IgD-negative memory B cell (primary cell): ENCODE results near the gene COPRS. TPM values are rescaled to one million over a fixed set of nuclear protein-coding genes. Genes with fewer than 3 reads are reported as not detected.

Experiments used
- H3K27ac Mint-ChIP-seq, 3 donors: one replicate each; pipeline ENCODE4 v1.8.0; 2020 to 2022; ENCODE audit warnings: mild to moderate bottlenecking in 3 of 3, mixed read lengths in 3 of 3, moderate library complexity in 1 of 3
- H3K27me3 Mint-ChIP-seq: one replicate; pipeline ENCODE4 v1.8.0; 2021; ENCODE audit warnings: mixed read lengths
- H3K36me3 Mint-ChIP-seq: one replicate; pipeline ENCODE4 v1.8.0; 2020; ENCODE audit warnings: mild to moderate bottlenecking, mixed read lengths
- H3K4me1 Mint-ChIP-seq, 3 donors: one replicate each; pipeline ENCODE4 v1.8.0; 2020 to 2022; ENCODE audit warnings: mixed read lengths in 3 of 3, mild to moderate bottlenecking in 1 of 3
- H3K4me3 Mint-ChIP-seq, 4 donors: one replicate each; pipeline ENCODE4 v1.8.0; 2020 to 2022; ENCODE audit warnings: mild to moderate bottlenecking in 4 of 4, mixed read lengths in 4 of 4, moderate library complexity in 3 of 4
- H3K9me3 Mint-ChIP-seq, 3 donors: one replicate each; pipeline ENCODE4 v1.8.0; 2020 to 2021; ENCODE audit warnings: mixed read lengths in 3 of 3, mild to moderate bottlenecking in 1 of 3
- polyA plus RNA-seq: library from polyadenylated mRNA; unstranded; fragments of 300-500 nt; fragmentation: Illumina TruSeq; gene quantifications from one replicate; pipeline ENCODE4 v1.2.3, GENCODE V29; 2021

The COPRS gene
- 35.4 TPM for polyA plus RNA-seq

GRCh38 chr17:31858642-31859486, at the start of gene COPRS:
COPRS (minus strand) TSS chr17:31859244; CDS start chr17:31859199, 45 bp downstream.
- Mint-ChIP-seq H3K36me3 (peaks cover 3% of the 10 kb centered on the region), H3K4me3 (peak within 1 kb of the TSS; percentile 90 to 96 (median 92)), H3K4me1 (peaks cover 13 to 16% (median 16%) of the 10 kb centered on the region in 3 donors), H3K27me3 (no peaks in the 10 kb centered on the region), H3K9me3 (no peaks in the 10 kb centered on the region), H3K27ac (peak within 1 kb of the TSS; percentile 84 to 95 (median 92))

GRCh38 chr17:31908386-31908785, 49.3 kb upstream of the COPRS start:
- no peak overlapping the region for H3K4me3 Mint-ChIP-seq
- peaks cover 4% of the 10 kb centered on the region for H3K36me3 Mint-ChIP-seq
- H3K4me1 Mint-ChIP-seq = peaks cover 0 to 3% (median 0%) of the 10 kb centered on the region in 3 donors
- no peak overlapping the region for H3K27ac Mint-ChIP-seq
- H3K9me3 Mint-ChIP-seq = peaks cover 0 to 2% (median 0%) of the 10 kb centered on the region in 3 donors
- H3K27me3 Mint-ChIP-seq = peaks cover 16% of the 10 kb centered on the region

GRCh38 chr17:31907342-31907962, 48.4 kb upstream of the COPRS start:
- H3K27ac Mint-ChIP-seq = no peak overlapping the region
- H3K4me3 Mint-ChIP-seq = no peak overlapping the region
- peaks cover 0 to 2% (median 0%) of the 10 kb centered on the region in 3 donors for H3K4me1 Mint-ChIP-seq
- H3K9me3 Mint-ChIP-seq = peaks cover 0 to 2% (median 0%) of the 10 kb centered on the region in 3 donors
- peaks cover 4% of the 10 kb centered on the region for H3K36me3 Mint-ChIP-seq
- H3K27me3 Mint-ChIP-seq = peaks cover 16% of the 10 kb centered on the region

- H3K4me3 Mint-ChIP-seq = peak overlapping the region in 1 of 4 donors; percentile 44
- no peak overlapping the region for H3K27ac Mint-ChIP-seq
- H3K27me3 Mint-ChIP-seq = peaks cover 1% of the 10 kb centered on the region
- H3K9me3 Mint-ChIP-seq = no peaks in the 10 kb centered on the region
- peaks cover 0 to 6% (median 3%) of the 10 kb centered on the region in 3 donors for H3K4me1 Mint-ChIP-seq
- H3K36me3 Mint-ChIP-seq = no peaks in the 10 kb centered on the region
Measured at GRCh38 chr17:31903401-31903800, 44.4 kb upstream of the COPRS start.

GRCh38 chr17:31902693-31903092, 43.6 kb upstream of the COPRS start:
- Mint-ChIP-seq H3K27me3 (peaks cover 1% of the 10 kb centered on the region), H3K36me3 (no peaks in the 10 kb centered on the region), H3K9me3 (no peaks in the 10 kb centered on the region), H3K4me3 (peak overlapping the region in 1 of 4 donors; percentile 34), H3K4me1 (peaks cover 0 to 8% (median 4%) of the 10 kb centered on the region in 3 donors), H3K27ac (no peak overlapping the region)

GRCh38 chr17:31900877-31901276, 41.8 kb upstream of the COPRS start:
- Mint-ChIP-seq H3K27ac (no peak overlapping the region), H3K9me3 (no peaks in the 10 kb centered on the region), H3K4me3 (no peak overlapping the region), H3K4me1 (peaks cover 0 to 13% (median 5%) of the 10 kb centered on the region in 3 donors), H3K27me3 (no peaks in the 10 kb centered on the region), H3K36me3 (peaks cover 3% of the 10 kb centered on the region)

GRCh38 chr17:31888124-31888523, 29.1 kb upstream of the COPRS start:
- Mint-ChIP-seq H3K9me3 (no peaks in the 10 kb centered on the region), H3K4me1 (peaks cover 18 to 34% (median 22%) of the 10 kb centered on the region in 3 donors), H3K4me3 (peak overlapping the region; percentile 78 to 98 (median 92)), H3K27me3 (no peaks in the 10 kb centered on the region), H3K36me3 (peaks cover 14% of the 10 kb centered on the region), H3K27ac (peak overlapping the region; percentile 99 to 100 (median 99))

- Mint-ChIP-seq H3K27me3 (no peaks in the 10 kb centered on the region), H3K4me3 (peak overlapping the region; percentile 15 to 87 (median 52)), H3K27ac (peak overlapping the region; percentile 12 to 88 (median 73)), H3K4me1 (peaks cover 4 to 12% (median 11%) of the 10 kb centered on the region in 3 donors), H3K36me3 (peaks cover 13% of the 10 kb centered on the region), H3K9me3 (no peaks in the 10 kb centered on the region)
Measured at GRCh38 chr17:31882571-31882970, 23.5 kb upstream of the COPRS start.

- peaks cover 4 to 9% (median 7%) of the 10 kb centered on the region in 3 donors for H3K4me1 Mint-ChIP-seq
- H3K27ac Mint-ChIP-seq = peak overlapping the region in 1 of 3 donors; percentile 84
- H3K9me3 Mint-ChIP-seq = no peaks in the 10 kb centered on the region
- no peaks in the 10 kb centered on the region for H3K27me3 Mint-ChIP-seq
- peaks cover 13% of the 10 kb centered on the region for H3K36me3 Mint-ChIP-seq
- H3K4me3 Mint-ChIP-seq = peak overlapping the region in 1 of 4 donors; percentile 20
Measured at GRCh38 chr17:31880311-31880710, 21.3 kb upstream of the COPRS start.

- Mint-ChIP-seq H3K9me3 (no peaks in the 10 kb centered on the region), H3K4me1 (peaks cover 3 to 7% (median 4%) of the 10 kb centered on the region in 3 donors), H3K36me3 (peaks cover 6% of the 10 kb centered on the region), H3K27me3 (no peaks in the 10 kb centered on the region), H3K4me3 (no peak overlapping the region), H3K27ac (peak overlapping the region in 1 of 3 donors; percentile 19)
Measured at GRCh38 chr17:31878703-31879073, 19.6 kb upstream of the COPRS start.

GRCh38 chr17:31877911-31878702, 19.1 kb upstream of the COPRS start:
- no peak overlapping the region for H3K4me3 Mint-ChIP-seq
- peaks cover 6% of the 10 kb centered on the region for H3K36me3 Mint-ChIP-seq
- no peaks in the 10 kb centered on the region for H3K9me3 Mint-ChIP-seq
- H3K27ac Mint-ChIP-seq = peak overlapping the region in 2 of 3 donors; percentile 19 to 24
- no peaks in the 10 kb centered on the region for H3K27me3 Mint-ChIP-seq
- H3K4me1 Mint-ChIP-seq = peaks cover 3 to 7% (median 4%) of the 10 kb centered on the region in 3 donors

- Mint-ChIP-seq H3K36me3 (peaks cover 4% of the 10 kb centered on the region), H3K4me3 (no peak overlapping the region), H3K4me1 (peaks cover 1% of the 10 kb centered on the region in 3 donors), H3K27me3 (no peaks in the 10 kb centered on the region), H3K9me3 (no peaks in the 10 kb centered on the region), H3K27ac (no peak overlapping the region)
Measured at GRCh38 chr17:31877341-31877740, 18.3 kb upstream of the COPRS start.

- Mint-ChIP-seq H3K27ac (no peak overlapping the region), H3K27me3 (no peaks in the 10 kb centered on the region), H3K36me3 (peaks cover 3% of the 10 kb centered on the region), H3K4me3 (no peak overlapping the region), H3K4me1 (no peaks in the 10 kb centered on the region), H3K9me3 (no peaks in the 10 kb centered on the region)
Measured at GRCh38 chr17:31875081-31875480, 16.0 kb upstream of the COPRS start.

- Mint-ChIP-seq H3K27me3 (no peaks in the 10 kb centered on the region), H3K4me3 (no peak overlapping the region), H3K27ac (no peak overlapping the region), H3K4me1 (no peaks in the 10 kb centered on the region), H3K36me3 (peaks cover 2% of the 10 kb centered on the region), H3K9me3 (no peaks in the 10 kb centered on the region)
Measured at GRCh38 chr17:31869797-31870568, 10.9 kb upstream of the COPRS start.
